Measurements from ENCODE around the gene CXCL1. TPM values are rescaled to one million over a fixed set of nuclear protein-coding genes. Genes with fewer than 3 reads are reported as not detected.

The CXCL1 gene
- total RNA-seq, 4 donors from 2014 or later = 1.5 to 1.8 TPM; not detected in 2

GRCh38 chr4:73862322-73862721, 6.9 kb upstream of the CXCL1 start:
- no peak for TF ChIP-seq CTCF (IDR thresholded peaks at IDR 0.05; ENCODE audit: low read depth)

GRCh38 chr4:73864365-73864764, 4.8 kb upstream of the CXCL1 start:
- TF ChIP-seq CTCF (IDR thresholded peaks at IDR 0.05; ENCODE audit: low read depth) = no peak

- TF ChIP-seq CTCF (IDR thresholded peaks at IDR 0.05; ENCODE audit: low read depth) = no peak
Measured at GRCh38 chr4:73864961-73865360, 4.2 kb upstream of the CXCL1 start.

- TF ChIP-seq CTCF (IDR thresholded peaks at IDR 0.05; ENCODE audit: low read depth) = no peak
Measured at GRCh38 chr4:73865431-73866096, 3.6 kb upstream of the CXCL1 start.

- no peak for TF ChIP-seq CTCF (IDR thresholded peaks at IDR 0.05; ENCODE audit: low read depth)
Measured at GRCh38 chr4:73866246-73866645, 2.9 kb upstream of the CXCL1 start.

GRCh38 chr4:73867783-73868182, 1.4 kb upstream of the CXCL1 start:
- TF ChIP-seq CTCF (IDR thresholded peaks at IDR 0.05; ENCODE audit: low read depth) = no peak

- no peak for TF ChIP-seq CTCF (IDR thresholded peaks at IDR 0.05; ENCODE audit: low read depth)
Measured at GRCh38 chr4:73868206-73869129, 725 bp upstream of the CXCL1 start.
